ENCODE measurements around the gene REPS1. TPM values are rescaled to one million over a fixed set of nuclear protein-coding genes. Genes with fewer than 3 reads are reported as not detected.

Gene REPS1
- total RNA-seq, 1 experiment from 2014 or later = 63.4 TPM

- intact Hi-C loops (cut with micrococcal nuclease; ENCODE audit: unreplicated experiment) = no loop called here
- peaks cover 16% of the 10 kb centered on the region for H3K4me1 ChIP-seq (ENCODE audit: insufficient read depth, low read length, poor library complexity, severe bottlenecking)
- H3K27ac ChIP-seq (ENCODE audit: low read depth, low read length, poor library complexity, severe bottlenecking) = no peak overlapping the region
- H3K27me3 ChIP-seq (replicated peaks; ENCODE audit: insufficient read depth, low read depth, low read length, poor library complexity) = no peaks in the 10 kb centered on the region
- no peak overlapping the region for H3K4me3 ChIP-seq (ENCODE audit: low read depth, low read length, poor library complexity, severe bottlenecking)
- no peaks in the 10 kb centered on the region for H3K9me3 ChIP-seq (ENCODE audit: low read depth, low read length, poor library complexity, severe bottlenecking)
- H3K36me3 ChIP-seq (ENCODE audit: insufficient read depth, low read length, poor library complexity, severe bottlenecking) = no peaks in the 10 kb centered on the region
- TF ChIP-seq CTCF (conservative IDR thresholded peaks at IDR 0.05; ENCODE audit: low read depth, low read length) (no peak), EZH2 (IDR thresholded peaks at IDR 0.05; ENCODE audit: borderline replicate concordance, low read depth, low read length, poor library complexity, severe bottlenecking) (no peak)
- no peak for DNase-seq (ENCODE audit: low spot score)
- ChIA-PET CTCF (no interaction called here), POLR2A (ENCODE audit: low non-redundant PET) (no interaction called here)
- BruUV-seq (replicated peaks) = no TSS peak
Measured at GRCh38 chr6:138956244-138956924, 31.7 kb downstream of the REPS1 start.

GRCh38 chr6:138955262-138955661 lies 32.8 kb downstream of the REPS1 start:
- ChIA-PET POLR2A (ENCODE audit: low non-redundant PET) (no interaction called here), CTCF (no interaction called here)
- intact Hi-C loops (cut with micrococcal nuclease; ENCODE audit: unreplicated experiment) = no loop called here
- Histone ChIP-seq H3K4me3 (ENCODE audit: low read depth, low read length, poor library complexity, severe bottlenecking) (no peak overlapping the region), H3K4me1 (ENCODE audit: insufficient read depth, low read length, poor library complexity, severe bottlenecking) (peaks cover 16% of the 10 kb centered on the region), H3K27ac (ENCODE audit: low read depth, low read length, poor library complexity, severe bottlenecking) (no peak overlapping the region), H3K9me3 (ENCODE audit: low read depth, low read length, poor library complexity, severe bottlenecking) (no peaks in the 10 kb centered on the region), H3K36me3 (ENCODE audit: insufficient read depth, low read length, poor library complexity, severe bottlenecking) (no peaks in the 10 kb centered on the region), H3K27me3 (replicated peaks; ENCODE audit: insufficient read depth, low read depth, low read length, poor library complexity) (no peaks in the 10 kb centered on the region)
- DNase-seq (ENCODE audit: low spot score) = no peak
- TF ChIP-seq CTCF (conservative IDR thresholded peaks at IDR 0.05; ENCODE audit: low read depth, low read length) (no peak), EZH2 (IDR thresholded peaks at IDR 0.05; ENCODE audit: borderline replicate concordance, low read depth, low read length, poor library complexity, severe bottlenecking) (no peak)
- BruUV-seq (replicated peaks) = no TSS peak

GRCh38 chr6:138953451-138953850 lies 34.6 kb downstream of the REPS1 start:
- BruUV-seq (replicated peaks) = no TSS peak
- ChIA-PET POLR2A (ENCODE audit: low non-redundant PET) (no interaction called here), CTCF (no interaction called here)
- DNase-seq (ENCODE audit: low spot score) = peak; percentile 45
- H3K9me3 ChIP-seq (ENCODE audit: low read depth, low read length, poor library complexity, severe bottlenecking) = no peaks in the 10 kb centered on the region
- H3K27ac ChIP-seq (ENCODE audit: low read depth, low read length, poor library complexity, severe bottlenecking) = no peak overlapping the region
- no peak overlapping the region for H3K4me3 ChIP-seq (ENCODE audit: low read depth, low read length, poor library complexity, severe bottlenecking)
- no peaks in the 10 kb centered on the region for H3K27me3 ChIP-seq (replicated peaks; ENCODE audit: insufficient read depth, low read depth, low read length, poor library complexity)
- H3K4me1 ChIP-seq (ENCODE audit: insufficient read depth, low read length, poor library complexity, severe bottlenecking) = peaks cover 22% of the 10 kb centered on the region
- no peaks in the 10 kb centered on the region for H3K36me3 ChIP-seq (ENCODE audit: insufficient read depth, low read length, poor library complexity, severe bottlenecking)
- intact Hi-C loops (cut with micrococcal nuclease; ENCODE audit: unreplicated experiment) = no loop called here
- TF ChIP-seq EZH2 (IDR thresholded peaks at IDR 0.05; ENCODE audit: borderline replicate concordance, low read depth, low read length, poor library complexity, severe bottlenecking) (no peak), CTCF (conservative IDR thresholded peaks at IDR 0.05; ENCODE audit: low read depth, low read length) (no peak)
